Stimulated activated CD4-positive, alpha-beta T cell treated with anti-CD3 and anti-CD28 coated beads, TNF-alpha, amount 100 ng/mL, for 24 hours (primary cell): ENCODE data around the gene RADIL.

Experiments
- DNase-seq, 3 experiments: peaks; one replicate each; pipeline ENCODE4 v3.0.0-alpha.2; 2020; ENCODE audit warnings: low read depth in 3 of 3

Gene RADIL

GRCh38 chr7:4851459-4852422, 31.8 kb downstream of the RADIL start:
- no peak for DNase-seq

- DNase-seq, result no peak
Observed at GRCh38 chr7:4850262-4850795, 33.2 kb downstream of the RADIL start.

- no peak for DNase-seq
Observed at GRCh38 chr7:4849390-4849789, 34.1 kb downstream of the RADIL start.

- no peak for DNase-seq
Observed at GRCh38 chr7:4845740-4846142, 37.8 kb downstream of the RADIL start.

DNA sequence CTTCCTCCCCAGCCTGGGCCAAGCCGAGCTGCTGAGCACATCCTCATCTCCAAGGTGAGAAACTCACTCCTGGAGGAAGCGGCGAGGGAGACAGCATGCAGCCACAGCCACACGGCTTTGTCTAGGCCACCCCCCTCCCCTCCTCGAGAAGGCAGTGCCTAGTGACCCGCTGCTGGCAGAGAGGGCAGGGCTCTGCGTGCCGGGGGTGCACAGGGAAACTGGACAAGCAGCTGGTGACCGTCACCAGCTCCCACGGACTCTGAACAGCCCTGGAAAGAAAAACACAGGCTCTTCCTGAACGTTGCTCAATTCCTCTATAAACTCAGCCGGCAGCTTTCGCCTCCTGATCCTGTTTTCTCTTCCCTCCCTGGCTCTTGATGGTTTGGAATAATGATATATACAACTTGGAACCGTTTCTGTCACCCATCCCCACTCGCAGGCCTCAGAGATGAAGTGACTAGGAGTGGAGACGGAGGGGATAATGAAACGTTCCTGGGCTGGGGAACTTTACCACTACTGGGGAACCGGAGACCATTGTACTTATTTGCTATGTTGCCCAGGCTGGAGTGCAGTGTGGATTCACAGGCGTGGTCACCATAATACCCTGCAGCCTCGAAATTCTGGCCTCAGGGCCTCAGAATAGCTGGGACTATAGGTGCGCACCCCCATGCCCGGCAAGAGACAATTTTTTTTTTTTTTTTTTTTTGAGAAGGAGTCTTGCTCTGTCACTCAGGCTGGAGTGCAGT, 41.0 kb downstream of the RADIL start:
- no peak for DNase-seq

GRCh38 chr7:4841836-4842235, 41.7 kb downstream of the RADIL start:
- DNase-seq, result no peak

- no peak for DNase-seq
Observed at GRCh38 chr7:4841007-4841784, 42.3 kb downstream of the RADIL start.

DNA sequence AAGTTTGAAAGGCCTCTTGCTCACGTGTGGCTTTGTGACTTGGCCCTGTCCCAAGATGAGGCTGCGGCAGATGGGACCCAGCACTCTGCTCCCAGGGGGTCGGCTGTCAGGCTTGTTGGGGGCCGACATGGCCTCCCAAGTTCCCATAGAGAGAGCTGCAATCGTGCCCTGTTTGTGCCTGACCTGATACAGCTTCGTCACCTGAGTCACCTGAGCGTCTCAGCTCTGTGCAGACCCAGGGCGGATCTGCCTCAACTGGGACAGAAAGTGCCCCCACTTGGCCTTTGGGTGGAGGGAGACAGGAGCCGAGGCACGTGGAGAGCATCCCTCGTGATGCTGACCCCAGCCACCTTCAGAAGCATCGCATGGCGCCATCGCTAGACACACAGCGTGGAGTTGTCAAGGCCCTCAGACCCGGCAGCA, 43.4 kb downstream of the RADIL start:
- no peak for DNase-seq

DNA sequence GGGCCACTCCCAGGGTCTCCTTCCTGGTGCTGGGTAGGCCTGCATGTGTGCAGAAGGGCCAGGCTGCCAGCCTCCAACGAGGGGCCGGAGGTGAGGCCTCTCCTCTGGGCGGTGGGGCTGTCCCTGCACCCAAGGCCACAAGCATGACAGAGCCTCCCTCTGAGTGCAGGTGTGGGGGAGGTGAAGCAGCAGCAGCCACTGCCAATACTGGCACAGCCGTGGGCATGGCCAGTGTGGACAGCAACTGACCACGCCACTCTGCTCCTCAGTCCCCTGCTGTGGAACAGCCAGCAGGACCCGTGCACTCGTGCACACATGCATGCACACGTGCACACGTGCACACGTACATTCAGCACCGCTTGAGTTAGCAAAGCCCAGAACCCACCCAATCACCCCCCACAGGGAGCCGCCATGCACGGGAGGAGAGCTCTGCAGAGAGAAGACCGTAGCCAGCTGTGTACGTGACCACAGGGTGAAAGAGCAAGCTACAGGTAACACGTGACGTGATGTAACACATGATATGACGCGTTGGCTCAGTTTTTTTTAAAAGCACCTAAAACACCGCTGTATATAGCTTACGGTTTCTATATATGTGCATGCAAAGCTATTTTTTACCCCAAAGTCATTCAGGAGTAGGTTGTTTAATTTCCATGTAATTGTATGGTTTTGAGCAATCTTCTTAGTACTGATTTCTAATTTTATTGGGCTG, 44.7 kb downstream of the RADIL start:
- DNase-seq, result no peak

GRCh38 chr7:4837803-4838625, 45.5 kb downstream of the RADIL start:
- no peak for DNase-seq

DNA sequence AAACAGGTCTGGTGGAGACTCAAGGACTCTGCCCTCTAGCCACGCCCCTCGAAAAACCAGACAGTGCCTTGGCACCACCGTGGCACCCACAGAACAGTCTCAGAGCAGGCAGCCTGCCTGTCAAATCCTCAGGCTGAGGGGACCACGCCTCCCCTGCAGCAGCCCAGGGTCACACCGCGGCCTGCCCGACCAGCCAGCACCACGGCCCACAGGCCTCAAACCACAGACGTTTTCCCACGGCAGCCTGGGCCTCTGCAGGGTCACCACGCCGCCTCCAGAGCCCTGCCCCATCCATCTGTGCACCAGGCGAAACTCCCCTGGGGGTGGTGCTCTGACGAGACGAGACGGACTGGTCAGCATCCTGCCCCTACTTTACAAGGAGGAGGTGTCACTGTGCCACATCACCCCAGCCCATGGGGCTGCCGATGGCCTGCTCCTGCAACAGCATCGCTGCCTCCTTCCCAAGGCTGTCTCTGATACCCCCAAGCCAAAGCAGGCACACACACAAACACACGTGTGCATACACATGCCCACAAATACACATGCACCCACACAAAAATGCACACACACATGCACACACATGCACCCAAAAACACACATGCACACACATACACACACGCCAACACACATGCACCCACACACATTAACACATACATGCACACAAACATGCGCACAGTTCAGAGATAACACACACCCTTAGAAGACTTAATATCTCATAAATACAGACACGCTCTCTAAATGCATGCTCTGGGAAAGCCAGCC, 46.3 kb downstream of the RADIL start:
- DNase-seq, result no peak

DNA sequence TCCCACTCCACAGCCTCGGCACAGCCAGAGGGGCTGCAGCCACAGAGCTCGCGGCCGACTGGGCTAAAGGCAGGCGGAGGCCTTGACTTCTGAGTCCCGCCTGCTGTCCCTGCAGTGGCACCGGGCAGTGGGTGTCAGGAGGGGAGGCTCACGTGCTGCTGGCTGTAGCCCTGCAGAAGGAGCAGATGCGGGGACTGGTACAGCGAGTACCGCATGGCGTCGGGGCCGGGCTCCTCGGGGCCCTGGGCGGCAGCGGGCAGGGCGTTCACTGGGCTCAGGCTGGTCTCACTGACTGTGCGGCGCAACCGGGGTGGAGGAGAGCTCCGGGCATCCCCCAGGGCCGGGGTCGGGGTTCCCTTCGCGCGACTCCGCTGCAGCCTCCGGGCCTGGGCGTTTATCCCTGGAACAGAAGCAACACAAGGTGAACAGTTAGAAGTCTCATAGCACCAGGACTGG, 47.3 kb downstream of the RADIL start:
- DNase-seq, result no peak

- no peak for DNase-seq
Observed at GRCh38 chr7:4835398-4836205, 47.9 kb downstream of the RADIL start.

DNA sequence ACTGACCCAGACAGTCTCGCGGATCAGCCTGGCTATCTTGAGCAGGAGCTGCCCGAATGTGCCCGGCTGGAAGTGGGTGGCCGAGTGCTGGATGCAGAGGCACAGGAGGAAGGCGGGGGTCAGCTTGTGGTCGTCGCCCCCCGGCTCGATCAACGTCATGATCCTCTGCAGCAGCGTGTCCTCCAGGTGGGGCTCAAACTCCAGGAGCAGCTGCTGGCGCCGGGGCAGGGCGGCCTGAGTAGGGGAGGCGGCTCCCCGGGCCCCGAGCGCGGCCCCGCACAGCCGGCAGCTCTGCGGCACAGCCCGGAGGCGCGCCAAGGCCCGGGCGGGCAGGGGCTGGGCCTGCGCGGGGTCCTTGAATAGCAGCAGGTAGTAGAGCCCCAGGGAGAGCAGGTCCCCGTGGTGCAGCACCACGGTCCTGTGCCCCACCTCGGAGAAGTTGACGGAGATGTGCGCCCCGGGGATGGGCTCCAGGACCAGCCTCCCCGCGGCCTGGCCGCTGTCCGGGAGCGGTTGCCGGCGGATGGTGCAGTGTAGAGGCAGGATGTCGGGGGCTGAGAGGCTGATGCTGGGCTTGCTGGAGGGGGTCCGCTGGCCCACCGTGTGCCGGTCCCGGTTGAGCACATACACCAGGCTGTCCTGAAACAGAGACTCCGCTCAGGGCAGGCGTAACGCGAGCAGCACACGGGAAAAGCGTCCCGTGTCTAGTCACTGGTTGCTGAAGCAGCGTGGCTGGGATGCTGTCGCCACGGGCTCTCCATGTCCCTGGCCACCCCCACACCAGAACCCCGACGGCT, 48.7 kb downstream of the RADIL start:
- no peak for DNase-seq

- no peak for DNase-seq
Observed at GRCh38 chr7:4833691-4834600, 49.6 kb downstream of the RADIL start.

- no peak for DNase-seq
Observed at GRCh38 chr7:4833176-4833575, 50.3 kb downstream of the RADIL start.

GRCh38 chr7:4832711-4833110, 50.8 kb downstream of the RADIL start:
- no peak for DNase-seq
